Esophagus (tissue), 2 donors: ENCODE data around the gene EIF4E3. TPM values are rescaled to one million over a fixed set of nuclear protein-coding genes. Genes with fewer than 3 reads are reported as not detected.

ENCODE experiments used
- H3K27ac ChIP-seq, 2 donors: one replicate each; pipeline ENCODE4 v1.5.1; 2013; ENCODE audit warnings: low read depth in 2 of 2, mild to moderate bottlenecking in 2 of 2, inconsistent platforms in 1 of 2, low read length in 1 of 2, moderate library complexity in 1 of 2
- H3K27me3 ChIP-seq, 2 donors: one replicate each; pipeline ENCODE4 v1.6.1; 2013; ENCODE audit warnings: low read length in 2 of 2, control low read depth in 1 of 2, mild to moderate bottlenecking in 1 of 2; ENCODE audit not compliant: insufficient read depth in 2 of 2, control insufficient read depth in 1 of 2
- H3K36me3 ChIP-seq, 2 donors: one replicate each; pipeline ENCODE4 v1.6.1; 2013; ENCODE audit warnings: low read length in 1 of 2; ENCODE audit not compliant: control insufficient read depth in 2 of 2, insufficient read depth in 2 of 2
- H3K4me1 ChIP-seq, 2 donors: one replicate each; pipeline ENCODE4 v1.6.1; 2013; ENCODE audit warnings: low read length in 1 of 2; ENCODE audit not compliant: control insufficient read depth in 2 of 2, insufficient read depth in 2 of 2
- H3K4me3 ChIP-seq, 2 donors: one replicate each; pipeline ENCODE4 v1.5.1; 2013; ENCODE audit warnings: low read length in 2 of 2, mild to moderate bottlenecking in 2 of 2, low read depth in 1 of 2, moderate library complexity in 1 of 2
- H3K9me3 ChIP-seq, 2 donors: one replicate each; pipeline ENCODE4 v1.6.1; 2013; ENCODE audit warnings: mild to moderate bottlenecking in 2 of 2, low read depth in 1 of 2, low read length in 1 of 2, moderate library complexity in 1 of 2; ENCODE audit not compliant: control insufficient read depth in 2 of 2, insufficient read depth in 1 of 2
- WGBS, 2 donors: extraction: QIAGEN DNeasy Blood & Tissue Kit; methylation state at CpG; one replicate each; pipeline ENCODE4 v1.1.7; 2013; 5-methylcytosine and 5-hydroxymethylcytosine counted together
- polyA plus RNA-seq, 2 donors: library from polyadenylated mRNA; stranded (reverse); fragments of 200-250 nt; gene quantifications; one replicate each; pipeline ENCODE4 v1.2.3, GENCODE V29; 2013
- donor health status: healthy with polysubstance abuse.
- donor health status: Bipolar disorder and iron deficiency.

Gene EIF4E3
- polyA plus RNA-seq, 2 donors = 5.2 to 6.7 TPM

DNA sequence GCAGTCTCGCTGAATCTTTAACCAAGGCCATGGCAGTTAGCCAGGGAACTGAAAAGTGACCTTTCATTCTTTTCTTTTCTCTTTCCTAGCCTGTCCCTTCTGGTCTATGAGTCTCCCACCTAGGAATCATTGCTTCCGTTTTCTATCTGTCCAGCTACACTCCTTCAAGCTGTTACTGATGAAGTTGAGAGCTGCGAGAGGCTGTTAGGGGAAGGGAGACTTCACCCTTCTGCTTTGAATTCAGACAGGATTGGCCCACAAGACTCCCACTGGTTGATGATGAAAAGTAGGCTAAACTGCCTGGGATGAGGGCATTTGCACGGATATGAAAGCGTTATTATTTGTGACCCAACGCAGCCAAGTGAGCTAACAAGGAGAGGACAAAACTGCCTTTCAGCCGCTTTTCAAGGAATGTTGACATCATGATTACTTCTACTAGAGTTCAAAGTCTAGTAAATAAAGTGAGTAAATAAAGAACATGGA is 30.2 kb downstream of the EIF4E3 start:
- Histone ChIP-seq H3K36me3 (peaks cover 0 to 2% of the 10 kb centered on the region in 2 donors), H3K4me3 (no peak overlapping the region), H3K9me3 (no peaks in the 10 kb centered on the region), H3K27ac (peak overlapping the region in 1 of 2 donors; percentile 8), H3K27me3 (no peaks in the 10 kb centered on the region), H3K4me1 (peaks cover 3% of the 10 kb centered on the region in 2 donors)
- WGBS, 2 donors = 57 to 84% methylated on average over 7 of the region's 7 CpGs

DNA sequence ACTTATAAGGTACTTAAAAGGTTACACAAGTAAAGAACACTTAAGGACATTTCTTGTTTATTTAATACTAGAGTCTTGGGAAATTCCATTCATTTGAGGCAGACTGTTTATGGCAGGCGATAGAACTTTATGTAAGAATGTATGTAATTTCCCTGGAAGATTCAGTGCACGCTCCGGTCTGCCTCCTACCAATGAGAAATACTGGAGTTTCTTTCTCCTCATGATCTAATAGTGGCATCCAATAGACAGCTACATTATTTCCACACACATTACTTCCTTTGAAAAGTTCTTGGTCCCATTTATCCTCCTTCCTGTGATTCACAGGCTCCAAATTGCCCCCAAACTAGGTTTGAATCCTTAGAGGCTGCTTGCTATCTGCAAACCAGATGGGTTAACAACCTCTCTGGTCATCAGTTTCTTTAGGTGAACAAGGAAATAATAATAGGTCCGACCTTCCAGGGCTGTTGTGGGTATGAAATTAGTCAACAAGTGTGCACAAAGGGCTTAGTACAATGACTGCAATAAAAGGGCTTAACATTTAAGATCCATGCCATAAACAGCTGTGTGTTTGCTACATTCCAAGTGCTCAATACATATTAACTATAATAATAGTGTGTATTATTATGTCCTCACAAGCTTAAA is 30.7 kb downstream of the EIF4E3 start:
- Histone ChIP-seq H3K36me3 (peaks cover 0 to 2% of the 10 kb centered on the region in 2 donors), H3K4me3 (no peak overlapping the region), H3K4me1 (peaks cover 3% of the 10 kb centered on the region in 2 donors), H3K27me3 (no peaks in the 10 kb centered on the region), H3K27ac (peak overlapping the region in 1 of 2 donors; percentile 37), H3K9me3 (no peaks in the 10 kb centered on the region)
- 41 to 46% methylated on average over 4 of the region's 4 CpGs for WGBS, 2 donors

DNA sequence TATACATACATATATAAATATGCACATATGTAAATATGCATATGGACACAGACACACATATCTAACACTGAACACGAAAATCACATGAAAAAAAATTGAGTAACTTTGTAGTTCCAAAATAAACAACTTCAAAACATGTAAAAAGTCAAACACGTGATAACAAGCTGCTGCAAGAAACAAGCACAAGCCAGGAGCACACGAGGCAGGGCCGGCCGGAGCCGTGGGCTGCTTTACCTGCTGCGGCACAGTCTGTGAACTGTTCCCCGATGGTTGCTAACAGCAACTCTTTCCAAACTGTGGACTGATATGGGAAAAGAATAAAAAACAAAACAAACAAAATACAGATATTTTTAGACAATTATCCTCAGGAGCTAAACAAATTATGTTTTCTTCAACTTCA is 31.6 kb downstream of the EIF4E3 start:
- Histone ChIP-seq H3K9me3 (no peaks in the 10 kb centered on the region), H3K36me3 (peaks cover 0 to 2% of the 10 kb centered on the region in 2 donors), H3K4me3 (no peak overlapping the region), H3K27me3 (no peaks in the 10 kb centered on the region), H3K27ac (no peak overlapping the region), H3K4me1 (peaks cover 3% of the 10 kb centered on the region in 2 donors)
- WGBS, 2 donors = 36 to 39% methylated on average over 8 of the region's 8 CpGs

GRCh38 chr3:71692139-71692538 is 33.1 kb downstream of the EIF4E3 start:
- peaks cover 3% of the 10 kb centered on the region in 2 donors for H3K4me1 ChIP-seq

GRCh38 chr3:71690341-71690841 is 34.8 kb downstream of the EIF4E3 start:
- Histone ChIP-seq H3K27ac (peak overlapping the region in 1 of 2 donors; percentile 30), H3K27me3 (no peaks in the 10 kb centered on the region), H3K4me1 (peaks cover 3% of the 10 kb centered on the region in 2 donors), H3K9me3 (no peaks in the 10 kb centered on the region), H3K4me3 (no peak overlapping the region), H3K36me3 (no peaks in the 10 kb centered on the region)
- 35 to 50% methylated on average over 4 of the region's 4 CpGs for WGBS, 2 donors

More at GRCh38 chr3:71692139-71692538, 33.1 kb downstream of the EIF4E3 start:
- WGBS, 2 donors = 95 to 100% methylated on average over 1 of the region's 1 CpG
- H3K27me3 ChIP-seq = no peaks in the 10 kb centered on the region
- H3K36me3 ChIP-seq = peaks cover 0 to 2% of the 10 kb centered on the region in 2 donors
- H3K9me3 ChIP-seq = no peaks in the 10 kb centered on the region
- H3K4me3 ChIP-seq = no peak overlapping the region
- H3K27ac ChIP-seq = no peak overlapping the region

GRCh38 chr3:71689291-71689690 is 35.9 kb downstream of the EIF4E3 start:
- H3K27ac ChIP-seq = no peak overlapping the region
- H3K36me3 ChIP-seq = no peaks in the 10 kb centered on the region
- no peaks in the 10 kb centered on the region for H3K27me3 ChIP-seq
- H3K9me3 ChIP-seq = no peaks in the 10 kb centered on the region
- no peaks in the 10 kb centered on the region for H3K4me1 ChIP-seq
- WGBS, 2 donors = 68 to 79% methylated on average over 3 of the region's 3 CpGs
- H3K4me3 ChIP-seq = no peak overlapping the region

DNA sequence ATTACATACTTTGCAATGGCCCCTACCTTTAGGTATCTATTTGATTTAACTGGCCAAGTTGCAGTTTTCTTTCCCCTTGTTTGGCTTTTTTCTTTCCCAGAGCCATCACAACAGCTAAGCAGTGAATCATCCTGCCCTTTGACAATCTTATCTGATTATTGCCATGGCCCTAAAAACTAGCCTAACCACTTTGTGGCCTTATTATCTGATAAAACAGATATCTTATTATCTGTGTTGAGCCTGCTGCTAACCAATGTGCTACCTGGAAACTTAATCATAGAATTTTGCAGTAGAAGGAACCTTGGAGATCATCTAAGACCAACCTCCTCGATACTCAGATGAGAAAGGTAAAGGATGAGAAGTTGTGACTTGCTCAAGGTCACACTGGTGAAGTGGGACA is 37.1 kb downstream of the EIF4E3 start:
- H3K27ac ChIP-seq = no peak overlapping the region
- WGBS, 2 donors = 87 to 94% methylated on average over 1 of the region's 1 CpG
- H3K9me3 ChIP-seq = no peaks in the 10 kb centered on the region
- H3K4me3 ChIP-seq = no peak overlapping the region
- no peaks in the 10 kb centered on the region for H3K36me3 ChIP-seq
- no peaks in the 10 kb centered on the region for H3K4me1 ChIP-seq
- no peaks in the 10 kb centered on the region for H3K27me3 ChIP-seq

- Histone ChIP-seq H3K27me3 (no peaks in the 10 kb centered on the region), H3K4me3 (no peak overlapping the region), H3K9me3 (no peaks in the 10 kb centered on the region), H3K27ac (no peak overlapping the region), H3K4me1 (no peaks in the 10 kb centered on the region), H3K36me3 (no peaks in the 10 kb centered on the region)
- WGBS, 2 donors = 85 to 90% methylated on average over 7 of the region's 7 CpGs
Observed at GRCh38 chr3:71685686-71686085, 39.5 kb downstream of the EIF4E3 start.

- Histone ChIP-seq H3K4me1 (no peaks in the 10 kb centered on the region), H3K9me3 (no peaks in the 10 kb centered on the region), H3K27ac (no peak overlapping the region), H3K4me3 (no peak overlapping the region), H3K36me3 (no peaks in the 10 kb centered on the region), H3K27me3 (no peaks in the 10 kb centered on the region)
- 28 to 42% methylated on average over 6 of the region's 6 CpGs for WGBS, 2 donors
Observed at GRCh38 chr3:71684757-71685386, 40.3 kb downstream of the EIF4E3 start.
